GM23338 (cell line): ENCODE data around the gene APBA2. TPM values are rescaled to one million over a fixed set of nuclear protein-coding genes. Genes with fewer than 3 reads are reported as not detected.

Source experiments
- ATAC-seq: fragments of 200-7000 bp; cut with Tn5 transposase; 3 replicates; pipeline ENCODE4 v1.9.1; 2020
- DNase-seq: peaks from one replicate; pipeline ENCODE4 v3.0.0-alpha.2; 2015; ENCODE audit warnings: low spot score
- H2AFZ ChIP-seq: fragments of 200-600 bp; sonication (generic); 2 replicates; pipeline ENCODE4 v1.8.0; 2016; ENCODE audit warnings: antibody characterized with exemption, mild to moderate bottlenecking, moderate library complexity
- H3F3A ChIP-seq: fragments of 200-600 bp; sonication (generic); replicated peaks from 2 replicates; pipeline ENCODE4 v1.8.0; 2017; ENCODE audit warnings: antibody characterized with exemption, mixed run types, low read depth
- H3K27ac ChIP-seq: fragments of 200-600 bp; sonication (generic); 2 replicates; pipeline ENCODE4 v1.6.1; 2016; ENCODE audit warnings: low read depth
- H3K27me3 ChIP-seq: fragments of 200-600 bp; sonication (generic); 2 replicates; pipeline ENCODE4 v1.8.0; 2016; ENCODE audit warnings: mild to moderate bottlenecking, mixed run types, moderate library complexity; ENCODE audit not compliant: insufficient read depth
- H3K36me3 ChIP-seq: fragments of 200-600 bp; sonication (generic); 2 replicates; pipeline ENCODE4 v1.8.0; 2016; ENCODE audit warnings: mild to moderate bottlenecking; ENCODE audit not compliant: insufficient read depth
- H3K4me1 ChIP-seq: fragments of 200-600 bp; sonication (generic); 2 replicates; pipeline ENCODE4 v1.8.0; 2016; ENCODE audit warnings: mild to moderate bottlenecking, moderate library complexity; ENCODE audit not compliant: insufficient read depth
- H3K4me2 ChIP-seq: fragments of 200-600 bp; sonication (generic); 2 replicates; pipeline ENCODE4 v1.7.1; 2017; ENCODE audit warnings: mixed run types
- H3K4me3 ChIP-seq: fragments of 200-600 bp; sonication (generic); 2 replicates; pipeline ENCODE4 v1.6.1; 2016; ENCODE audit warnings: mixed run types
- H3K79me2 ChIP-seq: fragments of 200-600 bp; sonication (generic); replicated peaks from 2 replicates; pipeline ENCODE4 v1.8.0; 2017; ENCODE audit warnings: mild to moderate bottlenecking; ENCODE audit not compliant: insufficient read depth
- H3K9me2 ChIP-seq: fragments of 200-600 bp; sonication (generic); 2 replicates; pipeline ENCODE4 v1.8.0; 2017; ENCODE audit not compliant: insufficient read depth
- H4K20me1 ChIP-seq: fragments of 200-600 bp; sonication (generic); replicated peaks from 2 replicates; pipeline ENCODE4 v1.8.0; 2017; ENCODE audit warnings: mild to moderate bottlenecking; ENCODE audit not compliant: insufficient read depth
- H3K27ac Mint-ChIP-seq: 2 replicates; pipeline ENCODE4 v1.8.0; 2020; ENCODE audit warnings: inconsistent platforms, mild to moderate bottlenecking, moderate library complexity, mixed read lengths
- H3K27me3 Mint-ChIP-seq: 3 replicates; pipeline ENCODE4 v1.8.0; 2022; ENCODE audit warnings: low read depth, mild to moderate bottlenecking, moderate library complexity, mixed read lengths, inconsistent platforms; ENCODE audit not compliant: insufficient read depth, poor library complexity
- H3K36me3 Mint-ChIP-seq: 3 replicates; pipeline ENCODE4 v1.8.0; 2021; ENCODE audit warnings: low read depth, mild to moderate bottlenecking, inconsistent platforms, moderate library complexity, mixed read lengths
- H3K4me1 Mint-ChIP-seq: 3 replicates; pipeline ENCODE4 v1.8.0; 2020; ENCODE audit warnings: mild to moderate bottlenecking, inconsistent platforms, mixed read lengths
- H3K4me3 Mint-ChIP-seq: 3 replicates; pipeline ENCODE4 v1.8.0; 2021; ENCODE audit warnings: moderate library complexity, mild to moderate bottlenecking, inconsistent platforms, mixed read lengths
- H3K9me3 Mint-ChIP-seq: 3 replicates; pipeline ENCODE4 v1.8.0; 2020; ENCODE audit warnings: moderate library complexity, mild to moderate bottlenecking, inconsistent platforms, mixed read lengths
- CREB1 ChIP-seq: fragments of 250-450 bp; sonication (Bioruptor Pico); IDR thresholded peaks from 2 replicates; pipeline ENCODE4 v1.5.0; 2020; ENCODE audit warnings: low read depth, mild to moderate bottlenecking, moderate library complexity
- ETS1 ChIP-seq: IDR thresholded peaks from 2 replicates; pipeline ENCODE4 v1.6.1; 2016; ENCODE audit warnings: antibody characterized with exemption
- EZH2 ChIP-seq: fragments of 200-600 bp; sonication (generic); IDR thresholded peaks from one replicate; pipeline ENCODE4 v1.8.0; 2017; ENCODE audit warnings: antibody characterized with exemption, mild to moderate bottlenecking, low read depth; ENCODE audit not compliant: unreplicated experiment
- JUNB ChIP-seq: IDR thresholded peaks from one replicate; pipeline ENCODE4 v1.6.1; 2016; ENCODE audit warnings: antibody characterized with exemption; ENCODE audit not compliant: unreplicated experiment
- ZNF114 ChIP-seq: fragments of 250-450 bp; sonication (Bioruptor Pico); IDR thresholded peaks from 2 replicates; pipeline ENCODE4 v1.5.0; 2020; ENCODE audit warnings: mild to moderate bottlenecking, moderate library complexity
- ZNF331 ChIP-seq: fragments of 250-450 bp; sonication (Bioruptor Pico); IDR thresholded peaks from 2 replicates; pipeline ENCODE4 v1.5.0; 2020; ENCODE audit warnings: low read depth, mild to moderate bottlenecking, moderate library complexity
- ZNF462 ChIP-seq: fragments of 250-450 bp; sonication (Bioruptor Pico); IDR thresholded peaks from 2 replicates; pipeline ENCODE4 v1.5.0; 2020; ENCODE audit warnings: mild to moderate bottlenecking, moderate library complexity
- polyA plus RNA-seq: library from polyadenylated mRNA; unstranded; fragments of >200 nt; fragmentation: Nextera tagmentation; extraction: Ambion mirVana; gene quantifications from 2 replicates; pipeline ENCODE4 v1.2.1, GENCODE V29; 2016
- total RNA-seq: library from RNA; depleted of rRNA; stranded (reverse); fragments of >200 nt; shearing (Covaris generic); gene quantifications from 2 replicates; pipeline ENCODE4 v1.2.3, GENCODE V29; 2014
- TF ChIP-seq, protein P1 (sequence below), 2 experiments: fragments of 200-600 bp in 1 of 2; sonication (generic) in 1 of 2; conservative IDR thresholded peaks; 2 replicates each; pipeline versions ENCODE4 v1.5.1 to v1.6.1; 2016 to 2017; ENCODE audit warnings: antibody characterized with exemption in 2 of 2, low read depth in 2 of 2, mild to moderate bottlenecking in 2 of 2, moderate library complexity in 1 of 2
- TF ChIP-seq, protein P2 (sequence below): IDR thresholded peaks from one replicate; pipeline ENCODE4 v1.6.1; 2018; ENCODE audit warnings: antibody characterized with exemption; ENCODE audit not compliant: unreplicated experiment

Gene APBA2
- total and polyA plus RNA-seq, 2 experiments from 2014 or later = 5.9 to 24.7 TPM

- peak; percentile 44 for TF ChIP-seq ZNF462
These were observed 254.0 kb downstream of the APBA2 start (continued) for GRCh38 chr15:29139540-29140459.

- H2AFZ ChIP-seq = peak overlapping the region; percentile 94
- no peaks in the 10 kb centered on the region for H3K79me2 ChIP-seq
- H3K4me1 ChIP-seq = peaks cover 15% of the 10 kb centered on the region
- H3K27me3 ChIP-seq = no peaks in the 10 kb centered on the region
- no peaks in the 10 kb centered on the region for H3F3A ChIP-seq
- Mint-ChIP-seq H3K36me3 (no peaks in the 10 kb centered on the region), H3K27ac (no peak overlapping the region), H3K4me1 (peaks cover 23% of the 10 kb centered on the region), H3K27me3 (peaks cover 2% of the 10 kb centered on the region), H3K9me3 (no peaks in the 10 kb centered on the region; the same call in 2 of the 3 replicates), H3K4me3 (peak overlapping the region; percentile 71)
- no peaks in the 10 kb centered on the region for H4K20me1 ChIP-seq
- peak overlapping the region; percentile 86 for H3K4me2 ChIP-seq
- H3K9me2 ChIP-seq = no peaks in the 10 kb centered on the region
- DNase-seq = peak; percentile 57
- no peak overlapping the region for H3K27ac ChIP-seq
- peak overlapping the region; percentile 61 for H3K4me3 ChIP-seq
- H3K36me3 ChIP-seq = no peaks in the 10 kb centered on the region
- ATAC-seq = peak; percentile 34
- TF ChIP-seq ZNF114 (CRISPR knock-in tag) = no peak
- TF ChIP-seq, protein P1, sequence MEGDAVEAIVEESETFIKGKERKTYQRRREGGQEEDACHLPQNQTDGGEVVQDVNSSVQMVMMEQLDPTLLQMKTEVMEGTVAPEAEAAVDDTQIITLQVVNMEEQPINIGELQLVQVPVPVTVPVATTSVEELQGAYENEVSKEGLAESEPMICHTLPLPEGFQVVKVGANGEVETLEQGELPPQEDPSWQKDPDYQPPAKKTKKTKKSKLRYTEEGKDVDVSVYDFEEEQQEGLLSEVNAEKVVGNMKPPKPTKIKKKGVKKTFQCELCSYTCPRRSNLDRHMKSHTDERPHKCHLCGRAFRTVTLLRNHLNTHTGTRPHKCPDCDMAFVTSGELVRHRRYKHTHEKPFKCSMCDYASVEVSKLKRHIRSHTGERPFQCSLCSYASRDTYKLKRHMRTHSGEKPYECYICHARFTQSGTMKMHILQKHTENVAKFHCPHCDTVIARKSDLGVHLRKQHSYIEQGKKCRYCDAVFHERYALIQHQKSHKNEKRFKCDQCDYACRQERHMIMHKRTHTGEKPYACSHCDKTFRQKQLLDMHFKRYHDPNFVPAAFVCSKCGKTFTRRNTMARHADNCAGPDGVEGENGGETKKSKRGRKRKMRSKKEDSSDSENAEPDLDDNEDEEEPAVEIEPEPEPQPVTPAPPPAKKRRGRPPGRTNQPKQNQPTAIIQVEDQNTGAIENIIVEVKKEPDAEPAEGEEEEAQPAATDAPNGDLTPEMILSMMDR (conservative IDR thresholded peaks at IDR 0.05; ENCODE audit: low read depth in 2 of 2) = no peak
- TF ChIP-seq ETS1 = no peak
- TF ChIP-seq ZNF331 (CRISPR knock-in tag) = no peak
- no peak for TF ChIP-seq EZH2
- TF ChIP-seq, protein P2, sequence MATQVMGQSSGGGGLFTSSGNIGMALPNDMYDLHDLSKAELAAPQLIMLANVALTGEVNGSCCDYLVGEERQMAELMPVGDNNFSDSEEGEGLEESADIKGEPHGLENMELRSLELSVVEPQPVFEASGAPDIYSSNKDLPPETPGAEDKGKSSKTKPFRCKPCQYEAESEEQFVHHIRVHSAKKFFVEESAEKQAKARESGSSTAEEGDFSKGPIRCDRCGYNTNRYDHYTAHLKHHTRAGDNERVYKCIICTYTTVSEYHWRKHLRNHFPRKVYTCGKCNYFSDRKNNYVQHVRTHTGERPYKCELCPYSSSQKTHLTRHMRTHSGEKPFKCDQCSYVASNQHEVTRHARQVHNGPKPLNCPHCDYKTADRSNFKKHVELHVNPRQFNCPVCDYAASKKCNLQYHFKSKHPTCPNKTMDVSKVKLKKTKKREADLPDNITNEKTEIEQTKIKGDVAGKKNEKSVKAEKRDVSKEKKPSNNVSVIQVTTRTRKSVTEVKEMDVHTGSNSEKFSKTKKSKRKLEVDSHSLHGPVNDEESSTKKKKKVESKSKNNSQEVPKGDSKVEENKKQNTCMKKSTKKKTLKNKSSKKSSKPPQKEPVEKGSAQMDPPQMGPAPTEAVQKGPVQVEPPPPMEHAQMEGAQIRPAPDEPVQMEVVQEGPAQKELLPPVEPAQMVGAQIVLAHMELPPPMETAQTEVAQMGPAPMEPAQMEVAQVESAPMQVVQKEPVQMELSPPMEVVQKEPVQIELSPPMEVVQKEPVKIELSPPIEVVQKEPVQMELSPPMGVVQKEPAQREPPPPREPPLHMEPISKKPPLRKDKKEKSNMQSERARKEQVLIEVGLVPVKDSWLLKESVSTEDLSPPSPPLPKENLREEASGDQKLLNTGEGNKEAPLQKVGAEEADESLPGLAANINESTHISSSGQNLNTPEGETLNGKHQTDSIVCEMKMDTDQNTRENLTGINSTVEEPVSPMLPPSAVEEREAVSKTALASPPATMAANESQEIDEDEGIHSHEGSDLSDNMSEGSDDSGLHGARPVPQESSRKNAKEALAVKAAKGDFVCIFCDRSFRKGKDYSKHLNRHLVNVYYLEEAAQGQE = no peak
- no peak for TF ChIP-seq CREB1 (CRISPR knock-in tag)
- TF ChIP-seq JUNB = no peak
These were observed 254.9 kb downstream of the APBA2 start for GRCh38 chr15:29140475-29141307.
